Sciatic nerve (tissue), 2 donors: ENCODE results near the gene OR8K3. TPM values are rescaled to one million over a fixed set of nuclear protein-coding genes. Genes with fewer than 3 reads are reported as not detected.
A peak's percentile ranks its signal among the peaks of the same experiment; 100 is the strongest.

Experiments used
- ATAC-seq: fragments of 200-7000 bp; cut with Tn5 transposase; one replicate; pipeline ENCODE4 v1.9.1; 2020; ENCODE audit warnings: mild to moderate bottlenecking, moderate library complexity
- DNase-seq: peaks from one replicate; pipeline ENCODE4 v3.0.0-alpha.2; 2020; ENCODE audit warnings: low spot score
- intact Hi-C: fragments of 100-400 bp; cut with DNase I; formaldehyde crosslinking; loops from one replicate; pipeline ENCODE4 v1.14.2; 2022
- total RNA-seq: library from RNA; stranded (reverse); fragmentation: NEBNext Ultra II Directional; extraction: Animal tissue kit (Norgen Biotek cat#: 25700); gene quantifications from one replicate; pipeline ENCODE4 v1.2.1, GENCODE V29; 2021
- donor health status: DM: no; HTN: no; CAD: no.
- donor health status: DM: no; HTN: no; CAD: no.

The OR8K3 gene
- not detected for total RNA-seq

DNA sequence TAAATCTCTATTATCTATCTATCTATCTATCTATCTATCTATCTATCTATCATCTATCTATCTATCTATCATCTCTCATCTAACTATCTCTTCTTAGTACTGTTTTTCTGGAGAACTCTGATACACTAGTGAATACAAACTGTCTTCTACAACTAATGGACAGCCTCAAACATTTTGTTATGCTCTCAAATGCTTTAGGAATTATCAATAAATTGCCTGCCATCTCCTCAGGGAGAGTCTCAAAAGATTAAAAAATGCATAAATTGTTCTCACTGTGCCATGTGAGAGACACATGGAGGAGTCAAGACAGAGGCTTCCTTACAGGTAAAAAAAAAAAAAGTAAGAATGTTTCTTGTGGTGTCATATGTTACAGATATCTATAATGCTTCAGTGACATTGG lies at the start of gene OR8K3:
Gene OR8K3, plus strand, starts transcription at position 301 of the 400 bp plus-strand sequence. CDS start 3,163 bp downstream, outside the sequence.
- no peak for ATAC-seq
- no peak for DNase-seq
- intact Hi-C loops: no loop called here

DNA sequence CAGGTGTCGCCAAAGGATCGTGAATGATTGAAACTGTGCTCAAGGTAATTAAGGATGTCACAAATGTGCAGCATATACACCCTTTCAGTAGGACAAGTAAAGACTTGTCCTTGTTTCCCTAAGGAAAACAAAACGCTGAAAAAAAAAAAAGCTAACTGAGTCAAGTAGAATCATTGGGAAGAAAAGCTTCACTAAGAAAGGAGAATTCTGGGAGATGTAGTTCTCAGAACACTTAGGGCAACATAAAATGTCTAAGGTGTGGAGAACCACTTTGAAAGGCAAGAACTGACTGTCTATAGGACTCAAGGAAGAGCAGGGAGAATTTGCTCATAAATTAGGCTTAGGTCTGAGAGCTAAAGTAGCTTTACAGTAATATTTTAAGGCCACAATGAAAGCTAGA lies 43.9 kb upstream of the OR8K3 start:
- DNase-seq: no peak
- intact Hi-C loops: no loop called here
- no peak for ATAC-seq

DNA sequence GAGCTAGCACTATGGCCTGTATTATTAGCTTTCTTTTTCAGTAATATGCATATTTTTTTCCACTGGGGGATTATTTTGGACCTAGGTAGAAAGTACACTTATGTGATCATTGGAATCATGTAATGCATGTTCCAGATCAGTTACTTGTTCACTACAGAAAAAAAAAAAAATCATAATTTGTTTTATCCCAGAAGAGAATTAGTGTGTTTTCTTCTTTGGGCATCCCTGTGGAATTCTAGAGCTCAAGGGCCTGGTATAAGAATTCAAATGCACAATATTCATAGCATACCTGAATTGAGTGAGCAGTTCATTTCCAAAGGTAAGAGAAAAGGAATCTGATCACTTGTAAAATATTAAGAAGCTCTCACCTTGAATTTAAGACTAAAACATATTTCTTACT lies 41.1 kb upstream of the OR8K3 start, which contains the start of gene OR5T1:
Gene OR5T1, plus strand, starts transcription at position 301 of the 400 bp plus-strand sequence. CDS start 1,485 bp downstream, outside the sequence.
- ATAC-seq (no peak), DNase-seq (no peak)
- intact Hi-C loops: no loop called here

DNA sequence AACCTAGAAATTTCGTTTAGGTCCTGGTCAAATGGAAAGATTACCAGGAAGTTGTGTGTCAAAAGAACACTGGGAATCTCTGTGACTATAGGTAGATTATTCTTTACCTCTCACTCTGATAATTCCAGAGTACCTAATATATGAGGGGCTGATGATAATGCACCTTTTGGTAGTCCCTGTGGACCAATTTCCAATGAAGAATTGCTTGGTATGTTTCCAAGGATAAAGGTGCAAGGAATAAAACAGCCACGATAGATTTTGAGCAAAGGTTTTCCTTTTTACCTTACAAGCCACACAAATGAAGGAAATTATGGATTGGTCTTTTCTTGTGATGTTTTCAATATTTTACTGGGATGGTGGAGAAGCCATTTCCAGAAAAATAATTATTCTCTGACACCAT lies 22.8 kb upstream of the OR8K3 start, which contains the start of gene OR8H1:
Gene OR8H1, minus strand, starts transcription at position 101 of the 400 bp plus-strand sequence. CDS start 1,192 bp downstream, outside the sequence.
- ATAC-seq: no peak
- intact Hi-C loops: no loop called here

DNA sequence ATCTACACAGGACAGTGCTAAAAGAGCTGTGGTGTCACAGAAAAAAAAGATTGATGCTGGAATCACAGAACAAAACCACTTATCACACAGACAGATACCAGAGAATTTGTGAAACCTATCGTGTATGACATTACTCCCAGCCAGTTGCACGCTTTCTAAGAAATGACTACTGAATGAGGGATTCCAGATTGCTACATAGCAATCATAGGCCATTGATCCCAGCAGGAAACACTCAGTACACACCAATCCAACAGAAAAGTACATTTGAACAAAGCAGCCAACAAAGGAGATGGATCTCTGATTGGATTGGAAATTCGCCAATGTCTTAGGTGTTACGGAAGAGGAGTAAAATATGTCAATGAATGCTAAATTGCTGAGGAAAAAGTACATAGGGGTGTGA lies 18.0 kb upstream of the OR8K3 start:
- no peak for ATAC-seq
- DNase-seq: no peak
- intact Hi-C loops: no loop called here

More for the DNA sequence above, 22.8 kb upstream of the OR8K3 start, which contains the start of gene OR8H1:
- DNase-seq: no peak

DNA sequence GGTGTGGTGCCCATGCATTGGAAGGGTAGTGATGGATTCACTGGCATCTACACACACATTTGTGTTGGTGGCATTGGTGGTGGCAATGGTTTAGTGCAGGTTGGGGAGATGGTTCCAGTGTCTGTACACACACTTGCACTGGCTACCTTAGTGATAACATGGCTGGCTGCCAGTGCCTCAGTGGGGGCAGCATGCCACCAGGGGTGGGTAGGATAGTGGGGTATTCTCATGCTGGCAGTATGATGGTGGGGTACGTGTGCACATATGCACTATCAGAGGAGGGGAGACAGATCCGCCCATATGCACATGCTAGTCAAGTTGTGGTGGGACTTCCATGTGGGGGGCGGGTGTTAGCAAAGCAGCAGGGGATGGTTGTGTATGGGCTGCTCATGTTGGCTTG lies 7.1 kb upstream of the OR8K3 start:
- no peak for DNase-seq
- peak; percentile 13 for ATAC-seq
- intact Hi-C loops: no loop called here

DNA sequence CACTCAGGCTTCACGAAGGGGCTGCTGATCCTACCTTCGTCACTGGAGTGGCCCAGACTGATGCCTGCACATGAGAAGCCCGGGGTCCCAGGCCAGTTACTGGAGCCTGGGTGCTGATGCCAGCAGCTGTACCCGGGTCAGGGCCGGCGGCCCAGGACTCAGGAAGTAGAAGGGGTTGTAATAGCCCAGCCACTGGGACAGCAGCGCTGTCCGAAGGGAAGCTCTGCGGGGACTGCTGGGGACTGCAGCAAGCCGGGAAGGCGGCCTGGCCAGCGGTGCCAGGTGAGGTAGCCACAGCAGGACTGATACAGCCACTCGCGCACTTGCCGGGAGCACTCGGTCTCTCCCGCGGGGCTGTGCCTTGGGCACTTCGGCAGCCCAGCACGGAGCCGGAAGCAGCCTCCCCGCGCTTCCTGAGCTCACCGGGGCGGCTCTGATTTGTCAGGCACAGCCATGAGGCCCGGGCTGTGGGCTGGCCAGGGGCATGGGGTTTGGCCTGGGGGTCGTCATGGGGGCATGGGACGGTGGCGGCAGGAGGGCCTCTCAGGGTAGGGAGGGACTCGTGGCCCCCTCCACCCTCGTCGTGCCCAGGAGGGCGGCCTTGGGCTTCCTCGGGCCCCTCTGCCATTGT lies 17.0 kb downstream of the OR8K3 start:
- no peak for DNase-seq
- ATAC-seq: peak; percentile 38
- intact Hi-C loops: no loop called here

DNA sequence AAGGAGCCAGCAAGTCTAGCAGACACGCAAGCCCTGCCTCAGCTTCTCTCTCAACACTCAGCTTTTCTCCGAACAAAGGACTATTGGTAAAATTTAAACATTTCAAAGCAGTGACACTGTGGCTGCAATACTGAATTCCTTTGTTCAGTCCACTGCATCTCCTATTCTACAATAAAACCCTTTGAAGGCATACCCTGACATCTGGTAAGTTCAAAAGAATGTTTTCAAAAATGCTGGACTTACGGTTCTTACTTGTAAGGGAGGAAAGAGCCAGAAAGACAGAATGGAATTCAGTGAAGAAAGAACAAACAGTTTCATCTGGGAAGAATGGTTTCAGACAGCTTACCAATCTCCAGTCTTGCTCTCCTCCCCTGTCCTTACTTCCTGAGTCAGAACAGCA lies 18.2 kb downstream of the OR8K3 start:
- no peak for ATAC-seq
- intact Hi-C loops: no loop called here
- DNase-seq: no peak

DNA sequence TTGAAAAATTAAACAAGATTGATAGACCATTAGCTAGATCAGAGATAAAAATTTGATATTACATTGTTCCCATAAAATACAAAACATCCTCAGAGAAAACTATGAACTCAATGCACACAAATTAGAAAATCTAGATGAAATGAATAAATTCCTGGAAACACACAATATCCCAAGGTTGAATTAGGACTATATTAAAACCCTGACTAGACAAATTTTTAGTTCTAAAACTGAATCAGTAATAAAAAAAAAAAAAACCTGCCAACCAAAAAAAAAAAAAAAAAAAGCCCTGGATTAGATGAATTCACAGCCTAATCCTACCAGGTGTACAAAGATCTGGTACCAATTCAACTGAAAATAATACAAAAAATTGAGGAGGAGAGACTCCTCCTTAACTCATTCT lies 25.3 kb downstream of the OR8K3 start:
- intact Hi-C loops: no loop called here
- no peak for ATAC-seq
- DNase-seq: no peak

DNA sequence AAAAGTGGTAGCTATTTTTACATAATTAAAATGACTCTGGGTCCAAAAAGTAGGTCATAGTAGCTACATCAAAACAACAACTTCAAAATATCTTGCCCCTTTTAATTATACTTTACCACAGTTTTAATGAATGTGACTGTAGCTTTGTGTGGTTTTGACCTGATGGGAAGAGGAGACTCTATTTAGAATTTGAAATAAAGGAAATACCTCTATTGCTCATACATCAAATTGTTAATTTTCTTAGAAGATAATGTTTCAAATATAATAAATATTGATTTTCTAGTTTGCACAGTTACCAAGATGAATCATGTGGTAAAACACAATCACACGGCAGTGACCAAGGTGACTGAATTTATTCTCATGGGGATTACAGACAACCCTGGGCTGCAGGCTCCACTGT lies 30.8 kb downstream of the OR8K3 start, which contains the start of gene OR8K1:
Gene OR8K1, plus strand, starts transcription at position 301 of the 400 bp plus-strand sequence. Its CDS starts 0 bp downstream, at position 301.
- ATAC-seq: no peak
- intact Hi-C loops: no loop called here
- DNase-seq: no peak

DNA sequence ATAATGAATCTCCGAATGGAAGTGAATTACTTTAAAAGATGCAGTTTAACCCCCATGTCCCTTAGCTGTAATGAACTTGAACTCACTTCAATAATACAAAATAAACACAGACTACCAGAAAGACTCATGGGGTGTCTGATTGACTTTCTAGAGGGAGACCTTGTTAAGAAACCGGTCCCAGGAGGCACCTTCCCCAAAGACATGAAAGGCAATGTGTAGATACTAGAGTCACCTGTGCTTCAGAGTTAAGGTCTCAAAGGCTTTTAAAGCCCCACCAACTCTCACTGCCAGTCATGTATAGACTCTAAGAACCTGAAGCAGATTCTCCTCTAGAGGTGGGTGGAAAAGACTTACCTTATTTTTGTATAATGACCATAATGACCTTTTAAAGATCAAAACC lies 39.0 kb downstream of the OR8K3 start, which contains the start of gene OR8J1:
Gene OR8J1, plus strand, starts transcription at position 301 of the 400 bp plus-strand sequence. CDS start 5,956 bp downstream, outside the sequence.
- intact Hi-C loops: no loop called here
- no peak for DNase-seq
- ATAC-seq: no peak

Other genes with a start within 250 kb of the OR8K3 start
- gene OR8I2, start 221.8 kb upstream of the OR8K3 start, total RNA-seq: not detected
- not detected for gene OR8H2, start 211.5 kb upstream of the OR8K3 start, total RNA-seq
- gene OR8H3, start 192.8 kb upstream of the OR8K3 start, total RNA-seq: not detected
- gene OR8J3, start 174.9 kb upstream of the OR8K3 start, total RNA-seq: not detected
- gene OR8K5, start 154.8 kb upstream of the OR8K3 start, total RNA-seq: not detected
- gene OR5J2, start 138.5 kb upstream of the OR8K3 start, total RNA-seq: not detected
- gene OR5T2, start 80.9 kb upstream of the OR8K3 start, total RNA-seq: not detected
- not detected for gene OR5T3, start 62.9 kb upstream of the OR8K3 start, total RNA-seq
- gene OR5T1, start 41.0 kb upstream of the OR8K3 start, total RNA-seq: not detected
- gene OR8H1, start 22.9 kb upstream of the OR8K3 start, total RNA-seq: not detected
- not detected for gene OR8K1, start 30.9 kb downstream of the OR8K3 start, total RNA-seq
- not detected for gene OR8J1, start 39.1 kb downstream of the OR8K3 start, total RNA-seq
- gene OR8U1, start 60.5 kb downstream of the OR8K3 start, total RNA-seq: not detected
- gene OR5AL1, start 97.6 kb downstream of the OR8K3 start, total RNA-seq: not detected
- gene OR5M3, start 158.2 kb downstream of the OR8K3 start, total RNA-seq: not detected
- gene OR5M8, start 176.2 kb downstream of the OR8K3 start, total RNA-seq: not detected
- gene OR5M11, start 228.1 kb downstream of the OR8K3 start, total RNA-seq: not detected